Gastroesophageal sphincter (tissue), 3 donors: Measurements from ENCODE around the gene TCEAL4.

Source experiments
- CTCF ChIP-seq, 4 experiments: fragments of 200-600 bp in 2 of 4; fragments of 450-650 bp in 2 of 4; sonication (generic) in 1 of 4; IDR thresholded peaks; one replicate each; pipeline ENCODE4 v1.5.1; 2017 to 2019; ENCODE audit warnings: antibody characterized with exemption in 4 of 4, mild to moderate bottlenecking in 2 of 4, moderate library complexity in 2 of 4
- EP300 ChIP-seq: sonication (generic); formaldehyde crosslinking; IDR thresholded peaks from one replicate; pipeline ENCODE4 v1.6.1; 2017; ENCODE audit warnings: antibody characterized with exemption, mild to moderate bottlenecking
- POLR2AphosphoS5 ChIP-seq: sonication (generic); formaldehyde crosslinking; IDR thresholded peaks from one replicate; pipeline ENCODE4 v1.6.1; 2017; ENCODE audit warnings: antibody characterized with exemption

DNA sequence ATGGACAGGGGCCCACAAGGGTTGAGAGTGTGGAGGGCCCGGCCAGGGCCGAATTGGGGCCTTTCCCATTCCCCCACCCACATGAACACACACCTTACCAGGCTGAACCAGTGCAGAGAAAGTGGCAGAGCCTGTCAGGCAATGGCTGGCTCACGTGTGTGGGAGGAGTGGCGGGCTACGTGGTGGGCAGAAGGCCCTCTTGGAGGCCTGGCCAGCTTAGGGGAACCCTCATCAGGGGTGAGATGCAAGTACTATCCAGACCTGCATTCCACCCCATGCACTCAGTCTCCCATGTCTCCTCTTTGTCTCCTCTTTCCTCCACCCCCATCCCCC lies 965 bp downstream of the TCEAL4 start:
- TF ChIP-seq CTCF (IDR thresholded peaks at IDR 0.05): no peak
- no peak for TF ChIP-seq EP300
- no peak for TF ChIP-seq POLR2AphosphoS5
